ENCODE data around the gene TLE4.

TLE4 gene

GRCh38 chr9:79655551-79655950 lies 83.8 kb downstream of the TLE4 start:
- no peak for DNase-seq (ENCODE audit: low read depth)
- TF ChIP-seq POLR2A (IDR thresholded peaks at IDR 0.05; ENCODE audit: extremely low read depth, insufficient read length) (no peak), MYC (IDR thresholded peaks at IDR 0.05; ENCODE audit: low read depth, low read length) (no peak), MAX (IDR thresholded peaks at IDR 0.05; ENCODE audit: low read depth, low read length) (no peak), CTCF (IDR thresholded peaks at IDR 0.05; ENCODE audit: low read depth, low read length) (no peak)
- H3K4me3 ChIP-seq (ENCODE audit: low read depth, low read length), result no peak overlapping the region

- TF ChIP-seq CTCF (IDR thresholded peaks at IDR 0.05; ENCODE audit: low read depth, low read length), result no peak
- no peak for TF ChIP-seq MAX (IDR thresholded peaks at IDR 0.05; ENCODE audit: low read depth, low read length)
- TF ChIP-seq POLR2A (IDR thresholded peaks at IDR 0.05; ENCODE audit: extremely low read depth, insufficient read length), result no peak
- no peak for TF ChIP-seq MYC (IDR thresholded peaks at IDR 0.05; ENCODE audit: low read depth, low read length)
- no peak overlapping the region for H3K4me3 ChIP-seq (ENCODE audit: low read depth, low read length)
- DNase-seq (ENCODE audit: low read depth), result no peak
Observed at GRCh38 chr9:79656169-79656568, 84.4 kb downstream of the TLE4 start.

- TF ChIP-seq MYC (IDR thresholded peaks at IDR 0.05; ENCODE audit: low read depth, low read length), result no peak
- TF ChIP-seq CTCF (IDR thresholded peaks at IDR 0.05; ENCODE audit: low read depth, low read length), result no peak
- no peak for TF ChIP-seq POLR2A (IDR thresholded peaks at IDR 0.05; ENCODE audit: extremely low read depth, insufficient read length)
- TF ChIP-seq MAX (IDR thresholded peaks at IDR 0.05; ENCODE audit: low read depth, low read length), result no peak
- no peak for DNase-seq (ENCODE audit: low read depth)
- H3K4me3 ChIP-seq (ENCODE audit: low read depth, low read length), result no peak overlapping the region
Observed at GRCh38 chr9:79657891-79658290, 86.1 kb downstream of the TLE4 start.

- DNase-seq (ENCODE audit: low read depth), result no peak
- no peak for TF ChIP-seq MAX (IDR thresholded peaks at IDR 0.05; ENCODE audit: low read depth, low read length)
- no peak for TF ChIP-seq POLR2A (IDR thresholded peaks at IDR 0.05; ENCODE audit: extremely low read depth, insufficient read length)
- no peak for TF ChIP-seq CTCF (IDR thresholded peaks at IDR 0.05; ENCODE audit: low read depth, low read length)
- no peak for TF ChIP-seq MYC (IDR thresholded peaks at IDR 0.05; ENCODE audit: low read depth, low read length)
Observed at GRCh38 chr9:79658926-79659325, 87.2 kb downstream of the TLE4 start.

GRCh38 chr9:79660615-79661014 lies 88.8 kb downstream of the TLE4 start:
- H3K4me3 ChIP-seq (ENCODE audit: low read depth, low read length), result no peak overlapping the region
- no peak for TF ChIP-seq MAX (IDR thresholded peaks at IDR 0.05; ENCODE audit: low read depth, low read length)
- TF ChIP-seq MYC (IDR thresholded peaks at IDR 0.05; ENCODE audit: low read depth, low read length), result no peak
- TF ChIP-seq POLR2A (IDR thresholded peaks at IDR 0.05; ENCODE audit: extremely low read depth, insufficient read length), result no peak
- no peak for DNase-seq (ENCODE audit: low read depth)

More at GRCh38 chr9:79658926-79659325, 87.2 kb downstream of the TLE4 start:
- no peak overlapping the region for H3K4me3 ChIP-seq (ENCODE audit: low read depth, low read length)

GRCh38 chr9:79661279-79661678 lies 89.5 kb downstream of the TLE4 start:
- no peak for DNase-seq (ENCODE audit: low read depth)
- TF ChIP-seq MAX (IDR thresholded peaks at IDR 0.05; ENCODE audit: low read depth, low read length) (no peak), POLR2A (IDR thresholded peaks at IDR 0.05; ENCODE audit: extremely low read depth, insufficient read length) (no peak), MYC (IDR thresholded peaks at IDR 0.05; ENCODE audit: low read depth, low read length) (no peak), CTCF (IDR thresholded peaks at IDR 0.05; ENCODE audit: low read depth, low read length) (no peak)
- no peak overlapping the region for H3K4me3 ChIP-seq (ENCODE audit: low read depth, low read length)
